ENCODE measurements around the gene ESPN.

The ESPN gene

DNA sequence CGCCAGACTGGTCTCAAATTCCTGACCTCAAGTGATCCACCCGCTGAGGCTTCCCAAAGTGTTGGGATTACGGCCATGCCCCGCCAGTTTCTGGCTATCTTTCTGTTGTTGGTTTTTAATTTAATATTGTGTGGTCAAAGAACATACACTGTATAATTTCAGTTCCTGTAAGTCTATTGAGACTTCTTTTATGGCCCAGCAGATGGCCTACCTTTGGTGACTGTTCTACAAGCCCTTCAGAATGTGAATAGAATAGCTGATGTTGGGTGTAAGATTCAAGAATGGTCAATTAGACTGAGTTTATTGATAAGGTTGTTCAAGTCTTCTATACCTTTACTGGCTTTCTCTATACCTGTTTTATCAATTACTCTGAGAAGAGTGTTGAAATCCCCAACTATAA lies 15.5 kb upstream of the ESPN start:
- no peak for DNase-seq

DNA sequence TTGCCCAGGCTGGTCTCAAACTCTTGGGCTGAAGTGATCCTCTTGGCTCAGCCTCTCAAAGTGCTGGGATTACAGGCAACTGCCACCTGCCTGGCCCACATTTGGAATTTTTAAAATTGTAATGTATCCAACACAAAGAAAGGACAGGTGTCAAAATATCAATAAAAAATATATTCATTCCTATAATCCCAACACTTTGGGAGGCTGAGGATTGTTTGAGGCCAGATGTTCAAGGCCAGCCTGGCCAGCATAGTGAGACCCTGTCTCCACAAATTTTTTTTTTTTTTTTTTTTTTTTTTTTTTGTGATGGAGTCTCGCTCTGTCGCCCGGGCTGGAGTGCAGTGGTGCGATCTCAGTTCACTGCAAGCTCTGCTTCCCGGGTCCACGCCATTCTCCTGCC lies 14.8 kb upstream of the ESPN start:
- no peak for DNase-seq

DNA sequence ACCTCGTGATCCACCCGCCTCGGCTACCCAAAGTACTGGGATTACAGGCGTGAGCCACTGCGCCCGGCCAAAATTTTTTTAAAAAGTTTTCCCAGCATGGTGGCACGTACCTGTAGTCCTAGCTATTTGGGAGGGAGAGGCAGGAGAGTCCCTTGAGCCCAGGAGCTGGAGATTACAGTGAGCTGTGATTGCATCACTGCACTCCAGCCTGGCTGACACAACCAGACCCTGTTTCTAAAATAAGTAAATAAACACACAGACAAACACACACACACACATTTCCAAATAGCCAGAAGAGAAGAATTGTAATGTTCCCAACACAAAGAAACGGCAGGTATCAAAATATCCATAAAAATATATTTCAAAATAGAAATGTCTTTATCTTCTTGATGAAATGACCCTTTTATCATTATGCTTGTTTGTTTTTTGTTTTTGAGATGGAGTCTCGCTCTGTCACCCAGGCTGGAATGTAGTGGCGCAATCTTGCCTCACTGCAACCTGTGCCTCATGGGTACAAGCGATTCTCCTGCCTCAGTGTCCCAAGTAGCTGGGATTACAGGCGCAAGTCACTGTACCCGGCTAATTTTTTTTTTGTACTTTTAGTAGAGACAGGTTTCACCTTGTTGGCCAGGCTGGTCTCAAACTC lies 14.2 kb upstream of the ESPN start:
- no peak for DNase-seq

GRCh38 chr1:6412896-6413295 lies 11.7 kb upstream of the ESPN start:
- DNase-seq, result no peak

DNA sequence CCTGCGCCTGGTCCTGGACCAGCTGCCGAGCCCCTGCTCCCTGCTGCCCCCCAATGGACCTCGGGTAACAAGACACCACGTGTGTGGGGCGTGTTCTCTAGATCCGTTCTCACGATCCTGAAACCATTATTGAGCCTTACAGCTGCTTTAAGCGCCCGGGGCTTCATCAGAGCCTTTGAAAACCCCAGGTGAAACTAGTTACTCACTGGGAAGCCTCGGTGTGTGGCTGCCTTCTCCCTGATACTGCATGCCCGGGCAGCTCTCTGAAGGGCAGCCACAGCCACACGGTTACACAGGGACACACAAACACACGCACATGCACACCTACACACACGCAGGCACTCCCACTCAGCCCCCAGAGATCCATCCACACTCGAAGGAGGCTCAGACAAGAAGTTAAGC lies 10.1 kb upstream of the ESPN start:
- DNase-seq, result peak; percentile 43 to 62

GRCh38 chr1:6414881-6415626 lies 9.5 kb upstream of the ESPN start:
- no peak for DNase-seq

GRCh38 chr1:6416295-6416656 lies 8.3 kb upstream of the ESPN start:
- no peak for DNase-seq

DNA sequence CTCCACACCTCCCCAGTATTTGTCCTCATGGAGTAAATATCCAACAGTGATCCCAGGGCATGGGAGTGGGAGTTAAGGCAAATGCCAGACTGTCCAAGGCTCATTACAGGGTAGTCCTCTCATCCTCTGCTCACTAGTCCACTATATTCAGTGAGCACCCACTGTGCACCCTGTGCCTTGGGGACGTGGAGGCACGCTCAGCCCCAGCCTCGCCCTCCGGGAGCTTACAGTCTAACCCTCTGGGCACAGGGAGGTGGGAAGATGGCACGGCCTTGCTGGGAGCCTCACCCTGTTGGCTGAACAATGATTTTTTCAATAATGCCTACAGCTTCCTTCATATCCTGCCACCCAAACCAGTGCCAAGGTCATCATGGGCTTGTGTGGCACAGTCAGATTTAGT lies 7.7 kb upstream of the ESPN start:
- DNase-seq, result no peak

- no peak for DNase-seq
Observed at GRCh38 chr1:6417961-6418667, 6.5 kb upstream of the ESPN start.

DNA sequence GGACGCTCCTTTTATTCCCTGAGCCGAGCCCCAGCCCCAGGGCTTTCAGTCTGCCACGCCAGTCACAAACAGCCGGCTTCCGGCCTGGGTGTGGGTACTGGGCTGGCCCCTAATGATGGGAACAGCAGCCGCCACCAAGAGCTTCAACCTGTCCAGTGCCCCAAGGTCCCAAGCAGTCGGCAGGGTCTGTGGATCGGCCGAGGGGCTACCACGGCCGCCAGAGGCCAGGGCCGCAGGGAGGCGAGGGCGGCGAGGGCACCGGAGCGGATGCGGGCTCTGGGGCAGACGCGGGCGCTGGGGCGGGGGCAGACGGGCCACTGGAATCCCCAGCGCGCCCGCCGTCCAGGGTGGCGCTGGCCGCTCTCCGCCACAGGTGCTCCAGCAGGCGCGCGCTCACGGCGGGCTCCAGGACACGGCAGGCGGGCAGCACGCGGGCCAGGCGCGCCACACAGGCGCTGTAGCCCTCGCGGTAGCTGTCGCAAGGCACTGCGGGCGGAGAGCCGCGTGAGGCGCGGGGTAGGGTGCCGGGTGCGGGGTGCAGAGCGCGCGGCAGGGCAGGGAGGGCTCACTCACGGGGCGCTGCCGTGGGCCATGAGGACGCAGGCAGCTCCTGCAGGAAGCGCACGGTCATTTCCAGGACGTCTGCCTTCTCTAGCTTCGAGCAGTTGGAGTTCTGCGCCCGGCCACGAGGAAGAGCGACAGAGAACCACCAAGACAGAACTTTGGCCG lies 5.7 kb upstream of the ESPN start:
- no peak for DNase-seq

DNA sequence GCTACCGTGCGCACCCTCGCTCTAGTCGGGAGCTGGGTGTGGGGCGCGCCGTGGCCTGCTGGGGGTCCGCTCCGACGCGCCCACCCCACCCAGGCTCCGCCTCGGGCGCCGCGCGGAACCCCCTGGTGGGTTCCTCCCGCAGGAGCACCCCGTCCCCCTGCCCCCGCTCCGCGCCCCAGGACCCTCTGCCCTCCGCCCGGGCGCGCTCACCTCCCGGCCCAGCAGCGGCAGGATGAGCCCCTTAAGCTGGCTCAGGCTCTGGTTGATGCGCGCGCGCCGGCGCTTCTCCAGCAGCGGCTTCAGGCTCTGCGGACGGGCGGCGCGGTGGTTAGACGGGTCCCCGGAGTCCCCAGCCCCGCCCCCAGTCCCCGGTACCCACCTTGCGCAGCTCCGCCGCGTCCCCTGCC lies 5.2 kb upstream of the ESPN start:
- no peak for DNase-seq

DNA sequence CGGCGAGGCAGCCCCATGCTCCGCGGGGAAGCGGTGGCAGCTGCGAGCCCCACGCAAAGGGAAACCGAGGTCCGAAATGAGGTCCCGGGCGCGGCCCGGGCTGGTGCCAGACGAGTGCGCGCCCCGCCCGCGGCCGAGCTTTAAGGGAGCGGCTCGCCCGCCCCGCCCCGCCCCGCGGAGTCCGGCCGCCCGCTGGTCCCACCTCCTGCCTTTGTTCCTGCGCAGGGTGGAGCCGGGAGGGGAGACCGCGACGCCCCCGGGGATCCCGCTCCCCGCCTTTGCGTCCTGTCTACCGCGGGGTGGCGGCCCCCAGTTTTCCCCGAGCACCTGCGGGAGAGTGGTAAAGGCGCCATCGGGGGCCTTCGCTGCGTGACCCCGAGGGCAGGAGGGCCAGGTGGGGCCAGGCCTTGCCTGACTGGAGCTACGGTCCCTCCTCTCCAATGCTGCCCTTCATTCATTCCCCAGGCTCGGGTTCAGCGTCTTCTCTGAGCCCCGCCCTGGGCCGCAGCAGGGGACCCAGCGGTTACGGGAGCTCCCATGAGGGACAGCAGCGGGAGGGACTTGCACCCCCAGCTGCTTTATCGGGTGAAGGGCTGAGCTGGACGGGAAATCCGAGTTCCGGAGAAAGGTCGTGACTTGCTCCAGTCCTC lies 4.6 kb upstream of the ESPN start, which contains the start of gene HES2:
Gene HES2 (minus strand): TSS at position 116 of the 650 bp plus-strand sequence. CDS start 99 bp downstream, at position 17.
- DNase-seq, result peak in 1 of 2 experiments; percentile 29

DNA sequence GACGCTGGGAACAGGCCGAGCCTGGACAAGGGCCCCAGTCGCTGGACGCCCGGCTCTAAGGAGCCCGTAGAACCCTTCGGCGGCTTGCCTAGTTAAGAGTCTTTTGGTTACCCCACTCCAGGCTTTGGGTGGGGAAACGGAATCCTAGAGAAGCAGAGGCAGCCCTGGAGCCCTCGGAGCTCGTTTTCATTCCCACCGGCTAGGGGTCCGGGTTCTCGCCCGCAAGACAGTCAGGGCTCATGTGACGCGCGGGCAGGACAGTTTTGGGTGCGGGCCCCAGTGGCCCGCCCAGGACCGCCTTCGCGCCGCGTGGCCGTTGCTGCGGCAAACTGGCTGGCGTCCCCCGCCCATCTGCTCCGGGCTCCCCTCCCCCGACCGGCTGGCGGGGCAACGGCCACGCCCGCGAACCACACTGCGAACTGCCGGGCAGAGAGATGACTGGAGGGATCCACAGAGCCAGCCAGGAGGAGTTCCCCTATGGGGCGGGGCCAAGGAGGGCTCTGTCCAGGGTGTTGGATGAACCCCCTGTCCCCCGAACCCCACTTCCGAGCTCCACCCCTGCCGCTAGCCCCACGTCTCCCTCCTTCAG lies 4.0 kb upstream of the ESPN start:
- DNase-seq, result peak in 1 of 2 experiments; percentile 22

DNA sequence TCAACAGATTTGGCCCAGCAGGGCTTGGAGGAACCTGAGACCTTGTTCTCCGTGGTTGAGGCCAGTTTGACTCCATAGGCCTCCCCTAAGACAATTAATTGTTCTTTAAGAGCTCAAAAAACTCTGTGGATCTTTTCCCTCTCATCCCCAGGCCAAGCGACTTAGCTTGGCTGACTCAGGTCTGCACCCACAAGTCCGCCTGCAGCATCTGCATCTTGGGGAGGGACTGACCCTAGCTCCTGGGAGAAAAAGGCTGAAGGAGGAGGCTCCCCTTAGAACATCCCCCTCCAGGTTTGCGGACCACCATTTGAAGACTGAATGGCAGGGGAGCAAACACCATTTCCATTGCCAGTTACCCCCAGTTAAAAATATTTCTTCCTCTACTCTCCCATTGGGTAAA lies 3.3 kb upstream of the ESPN start:
- DNase-seq, result no peak

- DNase-seq, result peak; percentile 76 to 80
Observed at GRCh38 chr1:6423321-6423999, 1.1 kb upstream of the ESPN start.

DNA sequence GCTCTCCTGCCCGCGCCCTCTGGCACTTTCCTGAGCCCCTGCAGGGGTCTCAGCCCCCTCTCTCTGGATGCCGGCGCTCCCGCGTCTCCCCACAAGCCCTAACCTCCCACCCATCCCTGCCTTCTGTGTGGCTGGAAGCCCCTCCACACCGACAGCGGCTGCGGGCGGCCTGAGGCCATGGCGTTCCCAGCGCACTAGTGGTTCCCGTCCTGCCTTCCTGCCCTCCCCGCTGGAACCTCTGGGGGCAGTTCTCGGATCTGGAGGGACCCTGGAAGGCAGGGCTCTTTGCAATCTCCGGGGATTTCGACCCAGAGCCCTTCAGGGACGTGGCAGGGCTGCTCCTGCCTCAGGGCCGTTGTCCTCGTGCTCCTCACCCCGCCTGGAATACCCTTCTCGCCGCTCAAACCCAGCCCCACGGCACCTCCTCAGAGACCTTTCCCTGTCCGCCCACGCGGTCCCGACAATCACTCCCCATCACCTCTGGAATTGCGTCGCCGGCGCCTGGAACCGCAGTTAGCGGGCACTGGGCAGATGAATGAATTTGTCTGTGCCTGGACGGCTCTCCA lies 493 bp upstream of the ESPN start:
- DNase-seq, result peak in 1 of 2 experiments; percentile 13

DNA sequence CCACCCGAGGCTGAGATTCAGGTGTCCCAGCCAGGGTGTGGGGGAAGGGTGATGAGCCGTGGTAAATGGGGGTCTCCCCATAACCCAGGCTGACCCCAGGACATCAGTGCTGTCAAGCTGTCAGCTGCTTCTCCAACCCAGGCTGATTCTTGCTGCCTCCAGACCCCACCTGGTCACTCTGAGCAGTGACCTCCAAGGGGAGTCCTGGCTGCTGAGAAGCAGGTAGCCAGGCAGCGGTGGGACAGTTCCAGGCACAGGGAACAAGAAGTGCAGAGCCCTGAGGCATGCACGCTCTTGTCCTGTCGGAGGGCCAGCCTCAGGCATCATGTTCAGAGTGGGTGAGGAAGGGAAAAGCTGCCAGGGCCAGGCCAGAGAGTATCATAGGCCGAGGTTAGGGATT lies 1.1 kb downstream of the ESPN start:
- no peak for DNase-seq

DNA sequence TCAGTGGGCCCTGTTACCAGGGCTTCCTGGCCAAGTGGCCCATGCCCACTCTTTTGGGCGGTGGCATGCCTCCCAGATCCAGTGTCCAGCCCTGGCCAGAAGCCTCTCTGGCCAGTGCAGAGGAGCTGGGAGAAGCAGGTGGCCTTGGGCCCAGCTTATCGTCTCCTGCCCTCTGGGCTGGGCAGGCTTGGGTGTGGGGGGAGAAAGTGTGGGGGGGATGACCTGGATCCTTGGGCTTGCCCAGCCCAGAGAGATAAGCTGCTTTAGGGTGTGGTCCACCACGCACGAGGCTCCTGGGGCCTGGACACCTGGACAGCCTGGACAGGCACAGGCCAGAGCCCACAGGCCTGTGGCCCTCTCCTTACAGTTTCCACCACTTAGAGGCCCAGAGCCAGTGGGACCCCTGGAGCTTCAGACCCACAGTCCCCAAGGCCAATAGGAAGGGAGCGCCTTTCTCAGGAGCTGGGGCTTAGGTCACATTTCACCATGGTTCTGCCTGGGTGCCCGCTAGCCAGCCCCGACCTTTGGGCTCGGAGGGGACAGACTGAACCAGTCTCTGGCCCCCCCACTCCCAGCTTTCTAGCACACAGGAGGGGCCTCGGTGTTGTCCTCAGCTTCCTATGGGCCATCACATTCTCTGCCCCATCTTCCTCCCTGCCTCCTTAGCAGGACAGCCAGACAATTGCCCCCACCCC lies 1.8 kb downstream of the ESPN start:
- no peak for DNase-seq

GRCh38 chr1:6426972-6427350 lies 2.4 kb downstream of the ESPN start:
- no peak for DNase-seq

- DNase-seq, result no peak
Observed at GRCh38 chr1:6427441-6428390, 3.1 kb downstream of the ESPN start.
